RWPE2 (cell line): ENCODE measurements around the gene NOD2.

Experiments
- ATAC-seq: fragments of 200-7000 bp; cut with Tn5 transposase; 3 replicates; pipeline ENCODE4 v1.9.1; 2021; ENCODE audit warnings: low read depth
- DNase-seq: peaks from one replicate; pipeline ENCODE4 v3.0.0-alpha.2; 2020; ENCODE audit warnings: low spot score
- H3K27ac ChIP-seq: fragments of 450-650 bp; 2 replicates; pipeline ENCODE4 v1.5.1; 2017; ENCODE audit warnings: mild to moderate bottlenecking; ENCODE audit not compliant: poor library complexity, severe bottlenecking
- H3K27me3 ChIP-seq: fragments of 250-450 bp; sonication (Bioruptor Pico); 2 replicates; pipeline ENCODE4 v1.5.1; 2021; ENCODE audit warnings: mild to moderate bottlenecking, moderate library complexity; ENCODE audit not compliant: insufficient read depth, poor library complexity, severe bottlenecking
- H3K36me3 ChIP-seq: fragments of 250-450 bp; sonication (Bioruptor Pico); 2 replicates; pipeline ENCODE4 v1.5.1; 2020; ENCODE audit warnings: low read depth, mild to moderate bottlenecking, moderate library complexity
- H3K4me1 ChIP-seq: fragments of 250-450 bp; sonication (Bioruptor Pico); 2 replicates; pipeline ENCODE4 v1.5.1; 2021; ENCODE audit warnings: mild to moderate bottlenecking, moderate library complexity; ENCODE audit not compliant: insufficient read depth, poor library complexity, severe bottlenecking
- H3K4me3 ChIP-seq: fragments of 250-450 bp; sonication (Bioruptor Pico); 2 replicates; pipeline ENCODE4 v1.5.1; 2021; ENCODE audit warnings: mild to moderate bottlenecking, moderate library complexity; ENCODE audit not compliant: severe bottlenecking
- H3K9me3 ChIP-seq: fragments of 250-450 bp; sonication (Bioruptor Pico); 2 replicates; pipeline ENCODE4 v1.5.1; 2021; ENCODE audit warnings: mild to moderate bottlenecking, moderate library complexity; ENCODE audit not compliant: severe bottlenecking
- CTCF ChIP-seq: fragments of 450-650 bp; IDR thresholded peaks from one replicate; pipeline ENCODE4 v1.5.1; 2017; ENCODE audit warnings: mild to moderate bottlenecking, moderate library complexity; ENCODE audit not compliant: poor library complexity, severe bottlenecking

NOD2 gene

GRCh38 chr16:50651835-50652438, 41.5 kb upstream of the NOD2 start:
- H3K4me3 ChIP-seq = no peak overlapping the region
- no peaks in the 10 kb centered on the region for H3K36me3 ChIP-seq
- no peak overlapping the region for H3K27ac ChIP-seq
- H3K9me3 ChIP-seq = no peaks in the 10 kb centered on the region
- H3K4me1 ChIP-seq = no peaks in the 10 kb centered on the region
- ATAC-seq = no peak
- no peak for DNase-seq
- no peak for TF ChIP-seq CTCF
- no peaks in the 10 kb centered on the region for H3K27me3 ChIP-seq

DNA sequence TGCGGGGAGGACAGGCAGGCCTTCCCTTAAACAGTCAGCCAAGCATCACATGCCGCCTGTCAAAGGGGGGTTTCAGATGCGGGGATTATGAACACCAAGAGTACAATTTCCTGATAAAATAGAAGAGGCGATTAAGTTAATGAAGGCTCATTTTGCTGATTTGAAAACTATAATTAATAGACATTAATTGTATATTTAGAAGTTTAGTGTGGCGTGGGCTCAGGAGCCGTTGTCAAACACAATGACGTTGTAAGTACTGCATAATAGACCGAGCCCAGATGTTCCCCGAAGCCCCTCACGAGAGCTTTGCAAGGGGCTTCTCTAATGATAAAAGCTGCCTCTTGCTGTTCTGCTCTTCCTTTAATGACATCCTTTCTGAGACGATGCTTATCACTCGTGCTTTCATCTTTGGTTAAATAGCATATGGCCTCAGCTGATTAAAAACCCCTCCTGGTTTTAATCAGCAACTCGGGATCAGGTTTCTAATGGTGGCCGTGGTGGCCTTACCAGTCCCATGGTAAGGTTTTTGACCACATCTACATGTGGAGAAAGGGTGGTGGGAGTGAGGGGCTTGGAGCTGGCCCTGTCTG, 40.5 kb upstream of the NOD2 start:
- no peak for DNase-seq
- Histone ChIP-seq H3K4me3 (no peak overlapping the region), H3K27me3 (no peaks in the 10 kb centered on the region), H3K36me3 (no peaks in the 10 kb centered on the region), H3K9me3 (no peaks in the 10 kb centered on the region), H3K4me1 (no peaks in the 10 kb centered on the region), H3K27ac (no peak overlapping the region)
- ATAC-seq = no peak
- TF ChIP-seq CTCF = no peak

- DNase-seq (no peak), ATAC-seq (no peak)
- Histone ChIP-seq H3K36me3 (no peaks in the 10 kb centered on the region), H3K4me1 (no peaks in the 10 kb centered on the region), H3K4me3 (no peak overlapping the region), H3K27me3 (no peaks in the 10 kb centered on the region), H3K9me3 (no peaks in the 10 kb centered on the region), H3K27ac (no peak overlapping the region)
- no peak for TF ChIP-seq CTCF
Observed at GRCh38 chr16:50653633-50654519, 39.5 kb upstream of the NOD2 start.

DNA sequence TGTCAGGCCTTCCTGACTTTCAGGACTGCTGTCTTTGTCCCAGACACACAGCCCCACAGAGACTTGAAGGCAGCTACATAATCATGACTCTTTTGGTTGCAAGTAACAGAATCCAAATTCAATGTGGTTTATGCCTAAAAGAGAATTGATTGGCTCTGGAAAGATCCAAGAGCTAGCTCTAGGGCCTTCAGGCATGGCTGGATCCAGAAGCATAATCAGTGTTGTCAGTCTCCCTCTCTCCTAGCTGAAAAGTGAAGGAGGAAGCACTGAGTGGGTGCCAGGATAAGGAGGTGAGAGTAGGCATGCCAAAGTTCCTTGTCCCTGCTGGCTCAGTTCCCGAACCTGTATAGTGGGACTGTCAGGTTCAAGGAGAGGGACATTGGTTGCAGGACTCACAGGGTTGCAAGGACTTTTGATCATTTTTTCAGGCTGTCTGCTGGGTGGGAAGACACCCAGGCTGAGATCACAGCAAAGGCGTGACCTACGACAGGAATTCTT, 37.8 kb upstream of the NOD2 start:
- H3K4me3 ChIP-seq = no peak overlapping the region
- TF ChIP-seq CTCF = no peak
- ATAC-seq (no peak), DNase-seq (no peak)
- no peak overlapping the region for H3K27ac ChIP-seq
- H3K9me3 ChIP-seq = no peaks in the 10 kb centered on the region
- no peaks in the 10 kb centered on the region for H3K27me3 ChIP-seq
- no peaks in the 10 kb centered on the region for H3K36me3 ChIP-seq
- no peaks in the 10 kb centered on the region for H3K4me1 ChIP-seq
